Naive thymus-derived CD4-positive, alpha-beta T cell (primary cell): ENCODE results near the gene IL17RC. TPM values are rescaled to one million over a fixed set of nuclear protein-coding genes. Genes with fewer than 3 reads are reported as not detected.
"Not testable (repeated sequence)": the region's sequence is repeated elsewhere in the genome, so short reads cannot be mapped to it uniquely, and the experiment has no call there.

Experiments used
- ATAC-seq: fragments of 150-1000 bp; cut with Tn5 transposase; 2 replicates; pipeline ENCODE4 v1.10.0; 2021; ENCODE audit warnings: mild to moderate bottlenecking, moderate library complexity
- CTCF ChIA-PET: fragments of 350-600 bp; sonication (Branson Sonifier 250); formaldehyde crosslinking; loops from one replicate; lab custom pipeline; 2021; ENCODE audit warnings: antibody characterized with exemption; lab: Charles Lee
- POLR2A ChIA-PET: fragments of 350-600 bp; sonication (Branson Sonifier 250); formaldehyde crosslinking; loops from one replicate; lab custom pipeline; 2021; ENCODE audit warnings: antibody characterized with exemption, inconsistent platforms; lab: Charles Lee
- DNase-seq, 9 donors: peaks; one replicate each; pipeline versions ENCODE4 v3.0.0 to v3.0.0-alpha.2; 2020 to 2022; ENCODE audit warnings: mixed read lengths in 1 of 9
- H3K27ac ChIP-seq: one replicate; pipeline ENCODE4 v1.7.0; 2013; ENCODE audit warnings: mild to moderate bottlenecking, low read depth, low read length, moderate library complexity
- H3K27me3 ChIP-seq, 2 donors: one replicate each; pipeline ENCODE4 v1.7.0; 2013; ENCODE audit warnings: low read length in 2 of 2, mild to moderate bottlenecking in 2 of 2, moderate library complexity in 2 of 2; ENCODE audit not compliant: control insufficient read depth in 2 of 2, insufficient read depth in 2 of 2
- H3K36me3 ChIP-seq, 3 experiments: 1 replicate in 2 of 3; 2 replicates in 1 of 3; pipeline ENCODE4 v1.7.0; 2013; ENCODE audit warnings: low read length in 3 of 3, mild to moderate bottlenecking in 3 of 3, moderate library complexity in 1 of 3; ENCODE audit not compliant: insufficient read depth in 3 of 3, control insufficient read depth in 2 of 3
- H3K4me1 ChIP-seq, 2 donors: one replicate each; pipeline ENCODE4 v1.7.0; 2013; ENCODE audit warnings: low read length in 2 of 2, mild to moderate bottlenecking in 2 of 2, moderate library complexity in 1 of 2; ENCODE audit not compliant: control insufficient read depth in 2 of 2, insufficient read depth in 2 of 2
- H3K4me3 ChIP-seq: 2 replicates; pipeline ENCODE4 v1.7.0; 2013; ENCODE audit warnings: mild to moderate bottlenecking, low read length
- H3K9me3 ChIP-seq, 3 experiments: 1 replicate in 2 of 3; 2 replicates in 1 of 3; pipeline ENCODE4 v1.7.0; 2013; ENCODE audit warnings: low read length in 3 of 3; ENCODE audit not compliant: control insufficient read depth in 2 of 3
- H3K27ac Mint-ChIP-seq, 9 donors: one replicate each; pipeline ENCODE4 v1.8.0; 2020 to 2022; ENCODE audit warnings: mixed read lengths in 9 of 9, mild to moderate bottlenecking in 8 of 9, moderate library complexity in 5 of 9, inconsistent platforms in 2 of 9
- H3K27me3 Mint-ChIP-seq, 5 donors: one replicate each; pipeline ENCODE4 v1.8.0; 2021 to 2022; ENCODE audit warnings: mixed read lengths in 5 of 5, mild to moderate bottlenecking in 1 of 5
- H3K36me3 Mint-ChIP-seq, 5 donors: one replicate each; pipeline ENCODE4 v1.8.0; 2020 to 2022; ENCODE audit warnings: mixed read lengths in 5 of 5, mild to moderate bottlenecking in 3 of 5, inconsistent platforms in 1 of 5
- H3K4me1 Mint-ChIP-seq, 7 donors: one replicate each; pipeline ENCODE4 v1.8.0; 2020 to 2022; ENCODE audit warnings: mixed read lengths in 7 of 7, mild to moderate bottlenecking in 3 of 7, inconsistent platforms in 1 of 7
- H3K4me3 Mint-ChIP-seq, 10 donors: one replicate each; pipeline ENCODE4 v1.8.0; 2020 to 2022; ENCODE audit warnings: mild to moderate bottlenecking in 10 of 10, mixed read lengths in 10 of 10, moderate library complexity in 6 of 10, inconsistent platforms in 2 of 10
- H3K9me3 Mint-ChIP-seq, 11 donors: one replicate each; pipeline ENCODE4 v1.8.0; 2020 to 2022; ENCODE audit warnings: mixed read lengths in 11 of 11, mild to moderate bottlenecking in 4 of 11, inconsistent platforms in 1 of 11, moderate library complexity in 1 of 11
- intact Hi-C, 2 donors: fragments of 100-400 bp; cut with micrococcal nuclease; formaldehyde crosslinking; loops; one replicate each; pipeline ENCODE4 v1.15.1; 2023
- polyA plus RNA-seq, 2 donors: library from polyadenylated mRNA; unstranded; fragments of 300-500 nt; fragmentation: Illumina TruSeq; gene quantifications; one replicate each; pipeline ENCODE4 v1.2.3, GENCODE V29; 2021
- total RNA-seq, 6 experiments: library from RNA in 5 of 6; stranded (reverse) in 5 of 6; gene quantifications; 1 replicate in 5 of 6; 2 replicates in 1 of 6; pipeline ENCODE4 v1.2.3 and lab custom pipeline; 2021 to 2026

Gene IL17RC, protein sequence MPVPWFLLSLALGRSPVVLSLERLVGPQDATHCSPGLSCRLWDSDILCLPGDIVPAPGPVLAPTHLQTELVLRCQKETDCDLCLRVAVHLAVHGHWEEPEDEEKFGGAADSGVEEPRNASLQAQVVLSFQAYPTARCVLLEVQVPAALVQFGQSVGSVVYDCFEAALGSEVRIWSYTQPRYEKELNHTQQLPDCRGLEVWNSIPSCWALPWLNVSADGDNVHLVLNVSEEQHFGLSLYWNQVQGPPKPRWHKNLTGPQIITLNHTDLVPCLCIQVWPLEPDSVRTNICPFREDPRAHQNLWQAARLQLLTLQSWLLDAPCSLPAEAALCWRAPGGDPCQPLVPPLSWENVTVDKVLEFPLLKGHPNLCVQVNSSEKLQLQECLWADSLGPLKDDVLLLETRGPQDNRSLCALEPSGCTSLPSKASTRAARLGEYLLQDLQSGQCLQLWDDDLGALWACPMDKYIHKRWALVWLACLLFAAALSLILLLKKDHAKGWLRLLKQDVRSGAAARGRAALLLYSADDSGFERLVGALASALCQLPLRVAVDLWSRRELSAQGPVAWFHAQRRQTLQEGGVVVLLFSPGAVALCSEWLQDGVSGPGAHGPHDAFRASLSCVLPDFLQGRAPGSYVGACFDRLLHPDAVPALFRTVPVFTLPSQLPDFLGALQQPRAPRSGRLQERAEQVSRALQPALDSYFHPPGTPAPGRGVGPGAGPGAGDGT
- total RNA-seq (1 to 10 TPM in 3 of 5 experiments, under 1 TPM in 2; 0.70 to 3.2 (median 1.4) TPM), polyA plus RNA-seq (10 to 100 TPM in 1 of 2 donors, 1 to 10 TPM in 1; 8.3 to 11.9 TPM), total RNA-seq (lab: John Stamatoyannopoulos, UW) (0.81 reads per million)

DNA sequence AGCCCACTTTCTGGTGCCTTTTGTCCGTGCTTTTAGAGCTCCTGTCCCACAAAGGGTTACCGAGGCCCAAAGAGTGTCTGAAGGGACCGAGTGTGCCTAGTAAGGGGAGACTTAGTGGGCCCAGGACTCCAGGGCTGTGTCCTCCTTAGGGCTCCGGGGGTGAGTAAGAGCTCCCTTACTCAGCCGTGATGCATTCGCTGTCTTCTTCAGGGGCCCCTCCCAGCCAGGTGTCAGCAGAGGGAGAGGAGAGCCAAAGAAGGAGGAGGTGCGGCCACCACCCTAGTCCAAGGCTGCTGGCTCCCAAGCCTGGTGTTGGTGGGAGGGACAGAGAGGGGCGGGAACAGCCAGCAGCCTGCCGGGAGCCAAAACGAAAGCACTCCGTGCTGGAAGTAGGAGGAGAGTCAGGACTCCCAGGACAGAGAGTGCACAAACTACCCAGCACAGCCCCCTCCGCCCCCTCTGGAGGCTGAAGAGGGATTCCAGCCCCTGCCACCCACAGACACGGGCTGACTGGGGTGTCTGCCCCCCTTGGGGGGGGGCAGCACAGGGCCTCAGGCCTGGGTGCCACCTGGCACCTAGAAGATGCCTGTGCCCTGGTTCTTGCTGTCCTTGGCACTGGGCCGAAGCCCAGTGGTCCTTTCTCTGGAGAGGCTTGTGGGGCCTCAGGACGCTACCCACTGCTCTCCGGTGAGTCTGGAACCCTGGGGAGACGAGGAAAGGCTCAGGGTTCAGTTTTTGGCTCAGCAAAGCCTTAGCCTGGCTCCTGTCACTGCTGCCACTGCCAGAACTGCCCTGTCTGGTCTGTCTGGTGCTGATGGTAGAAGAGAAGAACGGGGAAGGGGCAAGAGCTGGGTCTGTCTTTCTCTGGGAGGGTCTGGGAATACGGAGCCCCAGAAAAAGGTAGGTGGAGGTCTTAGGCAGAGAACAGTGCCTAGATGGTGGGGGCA is at the start of gene IL17RC:
IL17RC (plus strand) TSS at position 365 of the 947 bp plus-strand sequence; CDS start at position 583, 218 bp downstream.
- Mint-ChIP-seq H3K27ac (peak within 1 kb of the TSS in 6 of 9 donors; percentile 19 to 80 (median 62)), H3K27me3 (no peaks in the 10 kb centered on the region), H3K9me3 (no peaks in the 10 kb centered on the region), H3K4me3 (peak within 1 kb of the TSS; percentile 72 to 86 (median 79)), H3K4me1 (peaks cover 0 to 18% (median 8%) of the 10 kb centered on the region in 7 donors), H3K36me3 (no peaks in the 10 kb centered on the region)
- no peaks in the 10 kb centered on the region for H3K9me3 ChIP-seq
- peak in 2 of 9 donors; percentile 9 to 18 for DNase-seq
- peak; percentile 40 for ATAC-seq
- peak within 1 kb of the TSS; percentile 48 for H3K4me3 ChIP-seq
- peaks cover 0 to 11% of the 10 kb centered on the region in 2 donors for H3K4me1 ChIP-seq
- intact Hi-C loops: loop anchor here (1.0 to 2.0 kb wide), 2 partner anchors 16 kb away; partner anchors contain the start of gene CRELD1 (in 2 of the 2)
- ChIA-PET CTCF (no interaction called here), POLR2A (interaction anchor here (0.9 to 2.1 kb wide), 2 partner anchors 15 to 18 kb away, joined by 3 to 18 read pairs; partner anchors contain the start of gene CRELD1)
- no peak within 1 kb of the TSS for H3K27ac ChIP-seq
- H3K36me3 ChIP-seq: no peaks in the 10 kb centered on the region
- no peaks in the 10 kb centered on the region for H3K27me3 ChIP-seq

- H3K36me3 Mint-ChIP-seq: no peaks in the 10 kb centered on the region
- DNase-seq: no peak
- H3K27me3 Mint-ChIP-seq: peaks cover 1 to 7% (median 3%) of the 10 kb centered on the region in 5 donors
- H3K36me3 ChIP-seq: no peaks in the 10 kb centered on the region
- intact Hi-C loops: no loop called here
- no peaks in the 10 kb centered on the region for H3K9me3 ChIP-seq
- ATAC-seq: no peak
- peaks cover 0 to 3% of the 10 kb centered on the region in 2 donors for H3K4me1 ChIP-seq
- no peak overlapping the region for H3K27ac Mint-ChIP-seq
- H3K4me3 Mint-ChIP-seq: no peak overlapping the region
- no peaks in the 10 kb centered on the region for H3K9me3 Mint-ChIP-seq
- H3K4me1 Mint-ChIP-seq: peaks cover 0 to 7% (median 0%) of the 10 kb centered on the region in 7 donors
- no peaks in the 10 kb centered on the region for H3K27me3 ChIP-seq
- ChIA-PET CTCF (no interaction called here), POLR2A (no interaction called here)
- no peak overlapping the region for H3K4me3 ChIP-seq
- no peak overlapping the region for H3K27ac ChIP-seq
Observed at GRCh38 chr3:9867106-9867505, 49.8 kb upstream of the IL17RC start.

GRCh38 chr3:9869955-9870354 is 46.9 kb upstream of the IL17RC start:
- H3K4me3 Mint-ChIP-seq: no peak overlapping the region
- H3K4me3 ChIP-seq: no peak overlapping the region
- peaks cover 0 to 2% (median 0%) of the 10 kb centered on the region in 7 donors for H3K4me1 Mint-ChIP-seq
- no peaks in the 10 kb centered on the region for H3K36me3 Mint-ChIP-seq
- H3K4me1 ChIP-seq: no peaks in the 10 kb centered on the region
- H3K27ac ChIP-seq: no peak overlapping the region
- intact Hi-C loops: no loop called here
- ATAC-seq: no peak
- H3K27me3 Mint-ChIP-seq: no peaks in the 10 kb centered on the region
- ChIA-PET CTCF (no interaction called here), POLR2A (no interaction called here)
- H3K27ac Mint-ChIP-seq: no peak overlapping the region
- no peak for DNase-seq
- H3K27me3 ChIP-seq: no peaks in the 10 kb centered on the region
- H3K9me3 ChIP-seq: no peaks in the 10 kb centered on the region
- no peaks in the 10 kb centered on the region for H3K36me3 ChIP-seq
- H3K9me3 Mint-ChIP-seq: no peaks in the 10 kb centered on the region

DNA sequence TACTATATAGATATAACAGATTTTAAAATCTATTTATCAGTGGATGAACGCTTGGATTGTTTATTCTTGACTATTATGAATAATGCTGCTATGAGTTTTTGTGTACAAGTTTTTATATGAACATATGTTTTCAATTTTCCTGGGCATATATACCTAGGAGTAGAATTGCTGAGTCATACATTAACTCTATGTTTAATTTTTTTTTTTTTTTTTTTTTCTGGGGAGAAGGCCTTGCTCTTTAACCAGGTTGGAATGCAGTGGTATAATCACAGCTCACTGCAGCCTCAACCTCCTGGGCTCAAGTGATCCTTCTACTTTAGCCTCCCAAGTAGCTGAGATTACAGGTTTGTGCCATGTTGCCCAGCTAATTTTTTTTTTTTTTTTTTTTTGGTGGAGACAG is 45.9 kb upstream of the IL17RC start:
- no peak overlapping the region for H3K27ac Mint-ChIP-seq
- no peaks in the 10 kb centered on the region for H3K36me3 Mint-ChIP-seq
- DNase-seq (no peak), ATAC-seq (no peak)
- H3K36me3 ChIP-seq: no peaks in the 10 kb centered on the region
- H3K27me3 Mint-ChIP-seq: no peaks in the 10 kb centered on the region
- no peaks in the 10 kb centered on the region for H3K9me3 Mint-ChIP-seq
- intact Hi-C loops: no loop called here
- H3K4me1 ChIP-seq: no peaks in the 10 kb centered on the region
- H3K4me3 ChIP-seq: no peak overlapping the region
- CTCF ChIA-PET: no interaction called here
- POLR2A ChIA-PET: interaction anchor here (0.6 kb wide), 2 partner anchors 27 to 28 kb away, joined by 3 to 4 read pairs; no protein-coding TSS in a partner anchor
- no peak overlapping the region for H3K4me3 Mint-ChIP-seq
- no peaks in the 10 kb centered on the region for H3K9me3 ChIP-seq
- H3K27ac ChIP-seq: no peak overlapping the region
- peaks cover 0 to 2% (median 0%) of the 10 kb centered on the region in 7 donors for H3K4me1 Mint-ChIP-seq
- H3K27me3 ChIP-seq: no peaks in the 10 kb centered on the region

- CTCF ChIA-PET, H3K36me3 ChIP-seq, H3K27ac Mint-ChIP-seq, H3K4me1 ChIP-seq, H3K27ac ChIP-seq, H3K4me1 Mint-ChIP-seq, H3K4me3 ChIP-seq, H3K9me3 ChIP-seq, H3K36me3 Mint-ChIP-seq, H3K9me3 Mint-ChIP-seq, ATAC-seq, H3K27me3 ChIP-seq, H3K4me3 Mint-ChIP-seq, intact Hi-C loops, H3K27me3 Mint-ChIP-seq, DNase-seq: not testable (repeated sequence)
- POLR2A ChIA-PET: interaction anchor here (0.6 kb wide), 1 partner anchor 61 kb away, joined by 3 read pairs; no protein-coding TSS in a partner anchor
Observed at GRCh38 chr3:9872067-9872466, 44.8 kb upstream of the IL17RC start.

DNA sequence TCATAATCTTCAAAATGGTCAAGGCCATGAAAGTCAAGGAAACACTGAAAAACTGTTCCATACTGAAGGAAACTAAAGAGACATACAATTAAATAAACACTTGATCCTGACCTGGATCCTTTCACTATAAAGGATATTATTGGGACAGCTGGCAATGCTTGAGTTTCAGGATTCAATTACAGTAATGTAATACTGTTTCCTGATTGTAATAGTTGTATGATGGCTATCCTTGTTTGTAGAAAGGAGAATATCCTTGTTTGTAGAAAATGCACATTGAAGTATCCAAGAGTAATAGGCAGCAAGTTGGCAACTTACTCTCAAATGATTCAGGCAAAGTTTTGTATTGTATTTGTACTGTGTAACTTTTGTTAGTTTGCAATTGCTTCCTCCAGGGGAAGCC is 41.5 kb upstream of the IL17RC start:
- Histone ChIP-seq H3K27me3 (no peaks in the 10 kb centered on the region), H3K4me1 (no peaks in the 10 kb centered on the region), H3K9me3 (no peaks in the 10 kb centered on the region), H3K27ac (no peak overlapping the region), H3K4me3 (no peak overlapping the region), H3K36me3 (no peaks in the 10 kb centered on the region)
- Mint-ChIP-seq H3K36me3 (no peaks in the 10 kb centered on the region), H3K27ac (peak overlapping the region in 1 of 9 donors; percentile 16), H3K9me3 (no peaks in the 10 kb centered on the region), H3K4me3 (no peak overlapping the region), H3K4me1 (peaks cover 0 to 2% (median 0%) of the 10 kb centered on the region in 7 donors), H3K27me3 (peaks cover 0 to 4% (median 0%) of the 10 kb centered on the region in 5 donors)
- POLR2A ChIA-PET: no interaction called here
- intact Hi-C loops: no loop called here
- ATAC-seq (no peak), DNase-seq (no peak)
- CTCF ChIA-PET: no interaction called here
